HL-60 (cell line): ENCODE results near the gene SPTB.

Experiments used
- DNase-seq, 2 experiments: peaks; one replicate each; pipeline ENCODE4 v3.0.0-alpha.2; 2010 to 2020; ENCODE audit warnings: low read depth in 1 of 2, low spot score in 1 of 2
- H3K27ac ChIP-seq: fragments of 250-450 bp; sonication (Bioruptor Pico); replicated peaks from 2 replicates; pipeline ENCODE4 v1.5.1; 2020; ENCODE audit warnings: mild to moderate bottlenecking, moderate library complexity
- H3K27me3 ChIP-seq: fragments of 250-450 bp; sonication (Bioruptor Pico); 2 replicates; pipeline ENCODE4 v1.5.1; 2021; ENCODE audit warnings: mild to moderate bottlenecking, moderate library complexity; ENCODE audit not compliant: insufficient read depth, poor library complexity, severe bottlenecking
- H3K4me3 ChIP-seq: replicated peaks from 2 replicates; pipeline ENCODE4 v1.5.1; 2011; ENCODE audit warnings: mild to moderate bottlenecking, control low read depth, low read length; ENCODE audit not compliant: insufficient read depth
- CTCF ChIP-seq: IDR thresholded peaks from one replicate; pipeline ENCODE4 v1.5.1; 2011; ENCODE audit warnings: low read length, control low read depth, inconsistent platforms; ENCODE audit not compliant: insufficient read depth
- GABPA ChIP-seq: IDR thresholded peaks from 2 replicates; pipeline ENCODE4 v1.6.1; 2012; ENCODE audit warnings: low read depth
- POLR2AphosphoS5 ChIP-seq: IDR thresholded peaks from 2 replicates; pipeline ENCODE4 v1.6.1; 2012; ENCODE audit warnings: low read depth
- REST ChIP-seq: IDR thresholded peaks from 2 replicates; pipeline ENCODE4 v1.6.1; 2012; ENCODE audit warnings: low read depth; ENCODE audit not compliant: insufficient replicate concordance
- SPI1 ChIP-seq: IDR thresholded peaks from 2 replicates; pipeline ENCODE4 v1.6.1; 2012; ENCODE audit warnings: low read depth, mild to moderate bottlenecking, borderline replicate concordance

Gene SPTB

GRCh38 chr14:64731141-64731581 is 148.5 kb downstream of the SPTB start:
- no peaks in the 10 kb centered on the region for H3K27me3 ChIP-seq

GRCh38 chr14:64730681-64731080 is 149.0 kb downstream of the SPTB start:
- Histone ChIP-seq H3K4me3 (no peak overlapping the region), H3K27ac (no peak overlapping the region), H3K27me3 (no peaks in the 10 kb centered on the region)
- DNase-seq = no peak
- TF ChIP-seq GABPA (no peak), SPI1 (no peak), CTCF (no peak), POLR2AphosphoS5 (no peak)

More at GRCh38 chr14:64731141-64731581, 148.5 kb downstream of the SPTB start:
- no peak for TF ChIP-seq CTCF
- H3K4me3 ChIP-seq = no peak overlapping the region
- no peak for DNase-seq
- H3K27ac ChIP-seq = no peak overlapping the region

DNA sequence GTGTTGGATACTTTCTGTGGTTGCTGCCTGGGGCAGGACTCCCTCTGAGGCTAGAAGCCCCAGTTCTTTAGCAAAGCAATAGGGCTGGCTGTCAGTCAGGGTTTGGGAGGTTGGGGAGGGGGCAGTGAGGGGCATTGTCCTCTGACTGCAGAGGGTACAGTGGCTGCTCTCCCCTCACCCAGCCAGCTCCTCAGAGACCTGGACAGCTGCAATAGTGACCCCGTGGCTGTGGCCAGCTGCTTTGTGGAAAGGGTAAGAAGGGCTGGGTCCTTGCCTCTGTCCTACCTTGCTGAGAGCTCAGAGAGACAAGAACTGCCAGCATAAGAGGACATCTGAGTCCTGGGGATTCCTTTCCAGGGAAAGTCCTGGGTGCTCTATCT is 149.7 kb downstream of the SPTB start:
- H3K27ac ChIP-seq = no peak overlapping the region
- H3K27me3 ChIP-seq = no peaks in the 10 kb centered on the region
- no peak for TF ChIP-seq POLR2AphosphoS5
- no peak for DNase-seq
- no peak overlapping the region for H3K4me3 ChIP-seq

GRCh38 chr14:64729386-64730060 is 150.2 kb downstream of the SPTB start:
- TF ChIP-seq SPI1 = no peak
- no peak for TF ChIP-seq REST
- no peak for TF ChIP-seq POLR2AphosphoS5
- TF ChIP-seq GABPA = no peak
- TF ChIP-seq CTCF = no peak
- DNase-seq = no peak

GRCh38 chr14:64728856-64729255 is 150.9 kb downstream of the SPTB start:
- no peak for DNase-seq
- no peak for TF ChIP-seq REST
- TF ChIP-seq POLR2AphosphoS5 = no peak
- TF ChIP-seq GABPA = no peak
- no peak for TF ChIP-seq SPI1
- no peak for TF ChIP-seq CTCF
- H3K27me3 ChIP-seq = no peaks in the 10 kb centered on the region
- H3K27ac ChIP-seq = no peak overlapping the region
- no peak overlapping the region for H3K4me3 ChIP-seq

More at GRCh38 chr14:64729386-64730060, 150.2 kb downstream of the SPTB start:
- Histone ChIP-seq H3K27ac (no peak overlapping the region), H3K4me3 (no peak overlapping the region), H3K27me3 (no peaks in the 10 kb centered on the region)
